NB4 (cell line): Measurements from ENCODE around the gene IL3RA.

Source experiments
- MAX ChIP-seq: IDR thresholded peaks from 2 replicates; pipeline ENCODE4 v1.6.1; 2011; ENCODE audit warnings: low read depth, low read length
- MYC ChIP-seq: IDR thresholded peaks from 2 replicates; pipeline ENCODE4 v1.6.1; 2011; ENCODE audit warnings: low read depth, low read length
- POLR2A ChIP-seq: IDR thresholded peaks from 2 replicates; pipeline ENCODE4 v1.6.1; 2011; ENCODE audit warnings: mild to moderate bottlenecking; ENCODE audit not compliant: insufficient read length; ENCODE audit errors: extremely low read depth
- TF ChIP-seq, protein P1 (sequence below): IDR thresholded peaks from one replicate; pipeline ENCODE4 v1.5.1; 2012; ENCODE audit warnings: low read depth, low read length

- TF ChIP-seq, protein P1, sequence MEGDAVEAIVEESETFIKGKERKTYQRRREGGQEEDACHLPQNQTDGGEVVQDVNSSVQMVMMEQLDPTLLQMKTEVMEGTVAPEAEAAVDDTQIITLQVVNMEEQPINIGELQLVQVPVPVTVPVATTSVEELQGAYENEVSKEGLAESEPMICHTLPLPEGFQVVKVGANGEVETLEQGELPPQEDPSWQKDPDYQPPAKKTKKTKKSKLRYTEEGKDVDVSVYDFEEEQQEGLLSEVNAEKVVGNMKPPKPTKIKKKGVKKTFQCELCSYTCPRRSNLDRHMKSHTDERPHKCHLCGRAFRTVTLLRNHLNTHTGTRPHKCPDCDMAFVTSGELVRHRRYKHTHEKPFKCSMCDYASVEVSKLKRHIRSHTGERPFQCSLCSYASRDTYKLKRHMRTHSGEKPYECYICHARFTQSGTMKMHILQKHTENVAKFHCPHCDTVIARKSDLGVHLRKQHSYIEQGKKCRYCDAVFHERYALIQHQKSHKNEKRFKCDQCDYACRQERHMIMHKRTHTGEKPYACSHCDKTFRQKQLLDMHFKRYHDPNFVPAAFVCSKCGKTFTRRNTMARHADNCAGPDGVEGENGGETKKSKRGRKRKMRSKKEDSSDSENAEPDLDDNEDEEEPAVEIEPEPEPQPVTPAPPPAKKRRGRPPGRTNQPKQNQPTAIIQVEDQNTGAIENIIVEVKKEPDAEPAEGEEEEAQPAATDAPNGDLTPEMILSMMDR: no peak
- no peak for TF ChIP-seq POLR2A
- no peak for TF ChIP-seq MAX
- TF ChIP-seq MYC: no peak
These were observed 1.7 kb upstream of the IL3RA start for GRCh38 chrX:1334854-1335253.
